Stimulated activated CD8-positive, alpha-beta memory T cell treated with anti-CD3 and anti-CD28 coated beads, Interleukin-7, amount 100 ng/mL, for 24 hours (primary cell): ENCODE data around the gene EPB42.
"Not testable (repeated sequence)": the region's sequence is repeated elsewhere in the genome, so short reads cannot be mapped to it uniquely, and the experiment has no call there.

ENCODE experiments used
- DNase-seq: peaks from one replicate; pipeline ENCODE4 v3.0.0-alpha.2; 2020; ENCODE audit warnings: low read depth

EPB42 gene

DNA sequence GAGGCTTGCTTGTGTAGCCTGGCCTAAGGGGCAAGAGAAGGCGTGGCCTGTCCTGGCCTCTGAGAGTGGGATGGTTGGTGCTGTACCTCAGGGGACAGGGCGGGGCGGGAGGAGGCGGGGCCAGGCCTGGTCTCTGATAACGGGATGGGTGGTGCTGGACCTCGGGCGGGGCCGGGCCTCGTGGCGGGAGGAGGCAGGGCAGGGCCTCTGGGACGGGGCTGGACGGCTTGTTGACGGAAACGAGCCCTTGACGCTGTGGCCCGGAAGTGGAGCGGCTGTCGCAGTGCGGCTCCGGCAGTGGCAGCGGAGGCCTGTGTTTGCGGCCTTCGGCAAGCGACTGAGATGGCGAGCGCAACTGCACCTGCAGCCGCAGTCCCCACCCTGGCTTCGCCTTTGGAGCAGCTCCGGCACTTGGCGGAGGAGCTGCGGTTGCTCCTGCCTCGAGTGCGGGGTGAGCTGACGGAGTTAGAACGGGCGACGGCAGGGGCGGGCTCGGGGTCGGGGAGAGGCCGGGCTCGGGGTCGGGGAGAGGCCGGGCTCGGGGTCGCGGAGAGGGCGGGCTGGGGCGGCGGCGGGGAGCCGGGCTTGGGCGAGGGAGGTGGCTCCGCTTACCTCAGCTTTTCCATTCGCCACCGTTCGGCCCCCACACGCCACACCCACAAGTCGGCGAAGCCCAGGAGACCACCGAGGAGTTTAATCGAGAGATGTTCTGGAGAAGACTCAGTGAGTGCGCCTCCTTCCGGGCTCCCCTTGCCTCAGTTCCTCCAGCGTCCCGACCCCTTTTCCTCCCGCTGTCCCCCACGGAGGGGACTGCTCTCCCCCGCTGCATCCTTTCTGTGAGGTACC is 35.4 kb downstream of the EPB42 start, which contains the start of gene CCNDBP1:
Gene CCNDBP1, plus strand, starts transcription at position 247 of the 846 bp plus-strand sequence. Its CDS starts 96 bp downstream, at position 343.
- peak; percentile 76 for DNase-seq

DNA sequence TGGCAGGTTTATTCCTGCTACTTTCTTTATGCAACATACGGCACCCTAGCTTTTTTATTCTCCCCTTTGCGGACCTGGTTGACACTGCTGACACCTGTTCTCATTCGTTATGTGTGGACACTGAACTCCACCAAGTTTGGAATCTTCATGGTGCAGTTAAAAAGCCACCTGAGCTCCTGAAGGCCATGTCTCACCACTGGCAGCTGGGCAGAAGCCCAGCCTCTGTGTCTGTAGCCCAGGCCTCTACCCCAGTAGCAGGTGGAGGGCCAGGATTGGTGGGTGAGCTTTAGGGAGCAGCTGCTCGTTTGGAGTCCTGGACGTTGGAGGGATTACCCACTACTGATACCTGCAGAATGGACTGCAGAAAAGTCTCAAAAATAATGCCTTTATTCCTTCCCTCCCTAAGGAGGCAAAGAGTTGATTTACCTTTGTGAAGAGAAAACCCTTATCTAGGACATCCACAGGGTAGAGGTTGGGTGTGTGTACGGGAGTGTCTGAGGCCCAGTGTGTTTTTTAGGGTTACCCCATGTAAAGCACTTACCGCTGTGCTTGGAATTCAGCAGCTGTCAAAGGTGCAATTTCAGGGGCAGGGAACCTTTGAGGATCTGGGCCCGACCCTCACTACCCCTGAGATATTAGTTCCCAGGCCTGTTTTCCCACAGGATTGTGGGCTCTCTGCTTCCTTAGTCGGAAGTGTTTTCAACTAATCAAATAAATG is 36.3 kb downstream of the EPB42 start:
- DNase-seq, result no peak

DNA sequence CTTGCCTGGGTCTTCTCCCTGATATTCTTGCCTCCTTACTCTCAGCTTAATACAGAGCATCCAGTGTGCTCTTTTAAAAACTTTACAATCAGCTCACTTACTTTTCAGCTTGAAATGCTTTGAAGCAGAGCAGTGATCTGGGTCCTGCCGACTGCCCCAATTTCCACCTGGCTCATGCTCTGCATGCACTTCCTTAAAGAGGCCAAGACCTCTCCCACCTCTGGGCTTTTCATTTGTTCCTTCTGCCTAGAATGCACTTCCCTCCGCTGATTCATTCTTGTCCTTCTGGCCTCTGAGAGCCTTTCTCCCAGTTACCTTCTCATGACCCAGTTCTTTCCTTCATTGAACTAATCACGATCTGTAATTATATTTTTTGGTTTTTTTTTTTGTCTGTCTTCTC is 37.5 kb downstream of the EPB42 start:
- no peak for DNase-seq

DNA sequence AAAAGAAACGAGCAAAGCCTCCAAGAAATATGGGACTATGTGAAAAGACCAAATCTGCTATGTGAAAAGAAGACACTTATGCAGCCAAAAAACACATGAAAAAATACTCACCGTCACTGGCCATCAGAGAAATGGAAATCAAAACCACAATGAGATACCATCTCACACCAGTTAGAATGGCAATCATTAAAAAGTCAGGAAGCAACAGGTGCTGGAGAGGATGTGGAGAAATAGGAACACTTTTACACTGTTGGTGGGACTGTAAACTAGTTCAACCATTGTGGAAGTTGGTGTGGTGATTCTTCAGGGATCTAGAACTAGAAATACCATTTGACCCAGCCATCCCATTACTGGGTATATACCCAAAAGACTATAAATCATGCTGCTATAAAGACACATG is 43.7 kb downstream of the EPB42 start:
- DNase-seq, result not testable (repeated sequence)

DNA sequence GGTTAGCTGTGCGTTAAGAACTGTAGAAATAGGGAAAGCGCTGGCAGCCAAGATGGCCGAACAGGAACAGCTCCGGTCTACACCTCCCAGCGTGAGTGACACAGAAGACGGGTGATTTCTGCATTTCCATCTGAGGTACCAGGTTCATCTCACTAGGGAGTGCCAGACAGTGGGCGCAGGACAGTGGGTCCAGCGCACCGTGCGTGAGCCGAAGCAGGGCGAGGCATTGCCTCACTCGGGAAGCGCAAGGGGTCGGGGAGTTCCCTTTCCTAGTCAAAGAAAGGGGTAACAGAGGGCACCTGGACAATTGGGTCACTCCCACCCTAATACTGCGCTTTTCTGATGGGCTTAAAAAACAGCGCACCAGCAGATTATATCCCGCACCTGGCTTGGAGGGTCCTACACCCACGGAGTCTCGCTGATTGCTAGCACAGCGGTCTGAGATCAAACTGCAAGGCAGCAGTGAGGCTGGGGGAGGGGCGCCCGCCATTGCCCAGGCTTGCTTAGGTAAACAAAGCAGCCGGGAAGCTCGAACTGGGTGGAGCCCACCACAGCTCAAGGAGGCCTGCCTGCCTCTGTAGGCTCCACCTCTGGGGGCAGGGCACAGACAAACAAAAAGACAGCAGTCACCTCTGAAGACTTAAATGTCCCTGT is 45.0 kb downstream of the EPB42 start:
- not testable (repeated sequence) for DNase-seq

DNA sequence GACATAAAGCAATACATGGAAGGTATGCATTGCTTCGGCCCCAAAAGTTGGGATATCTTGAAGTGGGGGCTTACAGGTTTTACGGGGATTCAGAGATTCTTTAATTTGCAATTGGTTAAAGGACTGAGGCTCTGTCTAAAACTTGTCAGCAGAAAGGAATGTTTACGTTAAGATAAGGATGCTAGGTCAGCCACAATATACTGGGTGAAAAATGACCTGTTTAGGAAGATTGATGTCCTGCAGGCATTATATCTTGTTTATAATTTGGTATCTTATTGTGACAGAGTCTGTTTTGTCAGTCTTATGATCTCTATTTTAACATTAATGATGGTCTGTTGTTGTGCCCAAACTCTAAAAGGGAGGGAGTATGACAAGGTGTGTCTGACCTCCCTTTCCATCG is 50.9 kb downstream of the EPB42 start:
- no peak for DNase-seq

DNA sequence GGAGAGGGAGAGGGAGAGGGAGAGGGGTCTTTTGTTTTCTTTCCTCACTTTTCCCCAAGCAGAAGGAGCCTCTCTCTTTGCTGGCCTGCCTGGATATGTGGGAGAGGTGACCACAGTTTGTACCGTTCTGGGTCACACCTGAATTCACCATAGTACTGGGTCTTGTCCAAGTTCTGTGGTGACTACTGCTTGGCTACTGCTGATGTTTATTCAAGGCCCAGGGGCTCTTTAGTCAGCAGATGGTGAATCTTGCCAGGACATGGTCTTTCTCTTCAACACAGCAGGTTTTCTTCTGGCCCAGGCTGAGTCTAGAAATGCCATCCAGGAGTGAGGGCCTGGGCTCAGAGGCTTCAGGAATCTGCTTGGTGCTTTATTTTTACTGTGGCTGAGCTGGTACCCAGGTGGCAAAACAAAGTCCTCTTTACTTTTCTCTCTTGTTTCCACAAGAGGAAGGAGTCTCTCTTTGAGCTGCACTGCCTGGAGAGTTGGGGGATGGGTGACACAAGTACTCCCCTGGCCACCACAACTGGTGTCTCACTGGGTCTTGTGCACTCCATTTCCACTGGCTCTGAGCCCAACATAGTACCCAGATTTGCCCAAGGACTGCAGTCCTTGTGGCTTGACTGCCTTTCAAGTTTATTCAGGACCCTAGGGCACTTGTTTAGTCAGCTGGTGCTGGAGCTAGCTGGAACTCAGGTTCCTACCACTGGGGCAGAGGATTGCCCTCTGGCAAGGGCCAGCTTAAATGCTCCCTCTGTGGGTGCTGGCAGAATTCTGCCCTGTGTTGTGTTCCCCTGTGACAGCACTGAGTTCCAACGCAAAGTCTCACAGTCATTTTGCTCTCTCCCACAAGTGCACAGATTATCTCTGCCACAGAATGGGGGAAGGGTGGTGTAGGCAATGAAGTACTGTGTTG is 52.4 kb downstream of the EPB42 start:
- no peak for DNase-seq

DNA sequence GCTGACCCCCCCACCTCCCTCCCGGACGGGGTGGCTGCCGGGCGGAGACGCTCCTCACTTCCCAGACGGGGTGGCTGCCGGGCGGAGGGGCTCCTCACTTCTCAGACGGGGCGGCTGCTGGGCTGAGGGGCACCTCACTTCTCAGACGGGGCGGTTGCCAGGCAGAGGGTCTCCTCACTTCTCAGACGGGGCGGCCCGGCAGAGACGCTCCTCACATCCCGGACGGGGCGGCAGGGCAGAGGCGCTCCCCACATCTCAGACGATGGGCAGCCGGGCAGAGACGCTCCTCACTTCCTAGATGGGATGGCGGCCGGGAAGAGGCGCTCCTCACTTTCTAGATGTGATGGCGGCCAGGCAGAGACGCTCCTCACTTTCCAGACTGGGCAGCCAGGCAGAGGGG is 53.6 kb downstream of the EPB42 start:
- not testable (repeated sequence) for DNase-seq

DNA sequence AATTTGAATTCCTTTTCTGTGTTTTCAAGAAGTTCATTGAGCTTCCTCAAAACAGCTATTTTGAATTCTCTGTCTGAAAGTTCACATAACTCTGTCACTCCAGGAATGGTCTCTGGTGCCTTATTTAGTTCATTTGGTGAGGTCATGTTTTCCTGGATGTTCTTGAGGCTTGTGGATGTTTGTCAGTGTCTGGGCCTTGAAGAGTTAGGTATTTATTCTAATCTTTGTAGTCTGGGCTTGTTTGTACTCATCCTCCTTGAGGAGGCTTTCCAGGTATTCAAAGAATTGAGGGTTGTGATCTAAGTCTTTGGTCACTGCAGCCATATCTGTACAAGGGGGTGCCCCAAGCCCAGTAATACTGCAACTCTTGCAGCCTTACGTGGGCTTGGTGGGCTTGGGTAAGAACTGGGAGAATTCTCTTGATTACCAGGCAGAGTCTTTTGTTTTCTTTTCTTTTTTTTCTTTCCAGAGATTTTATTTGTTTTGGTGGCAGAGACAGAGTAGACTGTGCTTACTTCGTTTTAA is 55.0 kb downstream of the EPB42 start:
- DNase-seq, result no peak

DNA sequence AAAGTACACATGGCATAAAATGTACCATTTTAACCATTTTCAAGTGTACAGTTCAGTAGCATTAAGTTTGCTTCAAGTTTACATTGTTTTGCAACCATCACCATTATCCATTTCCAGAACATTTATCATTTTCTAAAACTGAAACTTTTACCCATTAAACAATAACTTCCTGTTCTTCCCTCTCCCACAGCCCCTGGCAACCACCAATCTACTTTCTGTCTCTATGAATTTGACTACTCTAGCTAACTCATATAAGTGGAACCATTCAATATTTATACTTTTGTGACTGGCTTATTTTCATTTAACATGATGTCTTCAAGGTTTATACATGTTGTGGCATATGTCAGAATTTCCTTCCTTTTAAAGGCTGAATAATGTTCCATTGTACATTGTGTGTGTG is 67.5 kb downstream of the EPB42 start:
- DNase-seq, result no peak

DNA sequence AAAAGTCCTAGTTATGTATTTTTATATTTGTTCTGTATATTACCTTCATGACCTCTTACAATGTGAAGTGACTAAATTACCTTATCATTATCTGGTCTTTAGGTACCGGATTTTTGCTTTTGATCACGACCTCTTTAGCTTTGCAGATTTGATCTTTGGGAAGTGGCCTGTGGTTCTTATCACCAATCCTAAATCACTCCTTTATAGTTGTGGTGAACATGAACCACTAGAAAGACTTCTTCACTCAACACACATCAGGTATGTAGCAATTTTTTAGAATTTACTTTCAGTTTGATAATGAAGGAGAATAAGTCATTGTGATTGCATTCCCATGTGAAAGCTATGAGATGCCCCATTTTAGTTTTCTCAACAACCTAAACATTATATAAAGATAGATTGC is 69.1 kb downstream of the EPB42 start:
- DNase-seq, result no peak

DNA sequence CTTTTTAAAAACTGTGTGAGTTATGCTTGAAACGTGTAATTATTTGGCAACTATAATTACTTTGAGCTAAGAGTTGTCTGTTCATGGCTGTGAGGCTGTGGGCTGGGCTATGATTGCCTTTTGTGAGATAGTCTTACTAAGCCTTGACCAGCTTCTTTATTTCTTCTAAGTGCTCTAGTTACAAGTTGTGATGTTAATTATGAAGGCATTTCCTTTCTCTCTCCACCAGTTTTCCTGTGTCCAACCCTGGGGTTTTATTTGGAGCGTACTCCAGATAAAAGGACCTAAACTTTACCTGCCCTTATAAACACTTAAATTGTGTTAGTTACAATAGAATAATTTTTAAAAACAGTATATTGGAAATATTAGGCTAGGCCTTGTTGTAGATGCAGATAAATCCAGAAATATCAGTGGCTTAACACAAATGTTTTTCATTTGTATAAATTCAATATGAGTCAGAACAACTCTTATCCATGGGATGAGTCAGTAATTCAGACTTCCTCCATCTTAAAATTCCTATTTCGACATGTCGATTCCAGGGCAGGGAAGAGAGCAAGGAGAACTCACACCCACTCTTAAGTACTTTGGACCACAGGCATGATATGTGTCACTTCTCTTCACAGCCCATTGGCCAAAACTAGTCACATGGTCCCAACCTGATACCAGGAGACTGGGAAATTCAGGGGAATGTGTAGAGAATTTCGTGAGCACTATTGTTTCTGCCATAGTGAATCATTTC is 70.5 kb downstream of the EPB42 start:
- no peak for DNase-seq
